GM23338 (cell line): ENCODE measurements around the gene AGRN. TPM values are rescaled to one million over a fixed set of nuclear protein-coding genes. Genes with fewer than 3 reads are reported as not detected.
A peak's percentile ranks its signal among the peaks of the same experiment; 100 is the strongest.

Experiments
- ATAC-seq: fragments of 200-7000 bp; cut with Tn5 transposase; 3 replicates; pipeline ENCODE4 v1.9.1; 2020
- DNase-seq: peaks from one replicate; pipeline ENCODE4 v3.0.0-alpha.2; 2015; ENCODE audit warnings: low spot score
- H2AFZ ChIP-seq: fragments of 200-600 bp; sonication (generic); 2 replicates; pipeline ENCODE4 v1.8.0; 2016; ENCODE audit warnings: antibody characterized with exemption, mild to moderate bottlenecking, moderate library complexity
- H3F3A ChIP-seq: fragments of 200-600 bp; sonication (generic); replicated peaks from 2 replicates; pipeline ENCODE4 v1.8.0; 2017; ENCODE audit warnings: antibody characterized with exemption, mixed run types, low read depth
- H3K27ac ChIP-seq: fragments of 200-600 bp; sonication (generic); 2 replicates; pipeline ENCODE4 v1.6.1; 2016; ENCODE audit warnings: low read depth
- H3K27me3 ChIP-seq: fragments of 200-600 bp; sonication (generic); 2 replicates; pipeline ENCODE4 v1.8.0; 2016; ENCODE audit warnings: mild to moderate bottlenecking, mixed run types, moderate library complexity; ENCODE audit not compliant: insufficient read depth
- H3K36me3 ChIP-seq: fragments of 200-600 bp; sonication (generic); 2 replicates; pipeline ENCODE4 v1.8.0; 2016; ENCODE audit warnings: mild to moderate bottlenecking; ENCODE audit not compliant: insufficient read depth
- H3K4me1 ChIP-seq: fragments of 200-600 bp; sonication (generic); 2 replicates; pipeline ENCODE4 v1.8.0; 2016; ENCODE audit warnings: mild to moderate bottlenecking, moderate library complexity; ENCODE audit not compliant: insufficient read depth
- H3K4me2 ChIP-seq: fragments of 200-600 bp; sonication (generic); 2 replicates; pipeline ENCODE4 v1.7.1; 2017; ENCODE audit warnings: mixed run types
- H3K4me3 ChIP-seq: fragments of 200-600 bp; sonication (generic); 2 replicates; pipeline ENCODE4 v1.6.1; 2016; ENCODE audit warnings: mixed run types
- H3K79me2 ChIP-seq: fragments of 200-600 bp; sonication (generic); replicated peaks from 2 replicates; pipeline ENCODE4 v1.8.0; 2017; ENCODE audit warnings: mild to moderate bottlenecking; ENCODE audit not compliant: insufficient read depth
- H3K9me2 ChIP-seq: fragments of 200-600 bp; sonication (generic); 2 replicates; pipeline ENCODE4 v1.8.0; 2017; ENCODE audit not compliant: insufficient read depth
- H4K20me1 ChIP-seq: fragments of 200-600 bp; sonication (generic); replicated peaks from 2 replicates; pipeline ENCODE4 v1.8.0; 2017; ENCODE audit warnings: mild to moderate bottlenecking; ENCODE audit not compliant: insufficient read depth
- H3K27ac Mint-ChIP-seq: 2 replicates; pipeline ENCODE4 v1.8.0; 2020; ENCODE audit warnings: inconsistent platforms, mild to moderate bottlenecking, moderate library complexity, mixed read lengths
- H3K27me3 Mint-ChIP-seq: 3 replicates; pipeline ENCODE4 v1.8.0; 2022; ENCODE audit warnings: low read depth, mild to moderate bottlenecking, moderate library complexity, mixed read lengths, inconsistent platforms; ENCODE audit not compliant: insufficient read depth, poor library complexity
- H3K36me3 Mint-ChIP-seq: 3 replicates; pipeline ENCODE4 v1.8.0; 2021; ENCODE audit warnings: low read depth, mild to moderate bottlenecking, inconsistent platforms, moderate library complexity, mixed read lengths
- H3K4me1 Mint-ChIP-seq: 3 replicates; pipeline ENCODE4 v1.8.0; 2020; ENCODE audit warnings: mild to moderate bottlenecking, inconsistent platforms, mixed read lengths
- H3K4me3 Mint-ChIP-seq: 3 replicates; pipeline ENCODE4 v1.8.0; 2021; ENCODE audit warnings: moderate library complexity, mild to moderate bottlenecking, inconsistent platforms, mixed read lengths
- H3K9me3 Mint-ChIP-seq: 3 replicates; pipeline ENCODE4 v1.8.0; 2020; ENCODE audit warnings: moderate library complexity, mild to moderate bottlenecking, inconsistent platforms, mixed read lengths
- CREB1 ChIP-seq: fragments of 250-450 bp; sonication (Bioruptor Pico); IDR thresholded peaks from 2 replicates; pipeline ENCODE4 v1.5.0; 2020; ENCODE audit warnings: low read depth, mild to moderate bottlenecking, moderate library complexity
- CTCF ChIP-seq, 2 experiments: fragments of 200-600 bp in 1 of 2; sonication (generic) in 1 of 2; conservative IDR thresholded peaks; 2 replicates each; pipeline versions ENCODE4 v1.5.1 to v1.6.1; 2016 to 2017; ENCODE audit warnings: antibody characterized with exemption in 2 of 2, low read depth in 2 of 2, mild to moderate bottlenecking in 2 of 2, moderate library complexity in 1 of 2
- ETS1 ChIP-seq: IDR thresholded peaks from 2 replicates; pipeline ENCODE4 v1.6.1; 2016; ENCODE audit warnings: antibody characterized with exemption
- EZH2phosphoT487 ChIP-seq: fragments of 200-600 bp; sonication (generic); IDR thresholded peaks from one replicate; pipeline ENCODE4 v1.8.1; 2018; ENCODE audit warnings: antibody characterized with exemption; ENCODE audit not compliant: unreplicated experiment
- NANOG ChIP-seq: IDR thresholded peaks from 2 replicates; pipeline ENCODE4 v1.6.1; 2016; ENCODE audit warnings: antibody characterized with exemption, borderline replicate concordance
- POLR2AphosphoS5 ChIP-seq: IDR thresholded peaks from 2 replicates; pipeline ENCODE4 v1.6.1; 2016; ENCODE audit warnings: antibody characterized with exemption, low read depth
- REST ChIP-seq: IDR thresholded peaks from one replicate; pipeline ENCODE4 v1.6.1; 2018; ENCODE audit warnings: antibody characterized with exemption; ENCODE audit not compliant: unreplicated experiment
- STAT1 ChIP-seq: IDR thresholded peaks from one replicate; pipeline ENCODE4 v1.6.1; 2016; ENCODE audit warnings: antibody characterized with exemption; ENCODE audit not compliant: unreplicated experiment
- ZNF114 ChIP-seq: fragments of 250-450 bp; sonication (Bioruptor Pico); IDR thresholded peaks from 2 replicates; pipeline ENCODE4 v1.5.0; 2020; ENCODE audit warnings: mild to moderate bottlenecking, moderate library complexity
- polyA plus RNA-seq: library from polyadenylated mRNA; unstranded; fragments of >200 nt; fragmentation: Nextera tagmentation; extraction: Ambion mirVana; gene quantifications from 2 replicates; pipeline ENCODE4 v1.2.1, GENCODE V29; 2016
- total RNA-seq: library from RNA; depleted of rRNA; stranded (reverse); fragments of >200 nt; shearing (Covaris generic); gene quantifications from 2 replicates; pipeline ENCODE4 v1.2.3, GENCODE V29; 2014

Gene AGRN
- total and polyA plus RNA-seq, 2 experiments from 2014 or later: 12.3 to 185 TPM

GRCh38 chr1:1000357-1001056, 19.4 kb upstream of the AGRN start:
- H3K27ac Mint-ChIP-seq: no peak overlapping the region
- peak; percentile 73 for DNase-seq
- H3K36me3 ChIP-seq: no peaks in the 10 kb centered on the region
- peaks cover 16% of the 10 kb centered on the region for H3K4me1 ChIP-seq
- TF ChIP-seq CREB1 (CRISPR knock-in tag): peak; percentile 100
- TF ChIP-seq POLR2AphosphoS5: peak; percentile 56
- TF ChIP-seq CTCF (conservative IDR thresholded peaks at IDR 0.05; ENCODE audit: low read depth in 2 of 2): no peak
- TF ChIP-seq STAT1: no peak
- no peak for TF ChIP-seq NANOG
- no peak for TF ChIP-seq REST
- TF ChIP-seq ZNF114: no peak
- TF ChIP-seq EZH2phosphoT487: no peak
- no peak for TF ChIP-seq ETS1
- peaks cover 73% of the 10 kb centered on the region for H3K27me3 Mint-ChIP-seq
- peaks cover 16% of the 10 kb centered on the region for H3K4me1 Mint-ChIP-seq
- peak overlapping the region; percentile 71 for H3K4me3 Mint-ChIP-seq
- H3K9me2 ChIP-seq: no peaks in the 10 kb centered on the region
- H3F3A ChIP-seq: peaks cover 6% of the 10 kb centered on the region; the same call in 1 of the 2 replicates
- peak; percentile 21 for ATAC-seq
- H3K79me2 ChIP-seq: no peaks in the 10 kb centered on the region
- H3K27ac ChIP-seq: no peak overlapping the region
- no peak overlapping the region for H2AFZ ChIP-seq
- H4K20me1 ChIP-seq: no peaks in the 10 kb centered on the region
- H3K9me3 Mint-ChIP-seq: peaks cover 2% of the 10 kb centered on the region; the same call in 1 of the 3 replicates
- H3K27me3 ChIP-seq: peaks cover 91% of the 10 kb centered on the region
- peak overlapping the region; percentile 71 for H3K4me3 ChIP-seq
- peak overlapping the region; percentile 88 for H3K4me2 ChIP-seq
- no peaks in the 10 kb centered on the region; the same call in 2 of the 3 replicates for H3K36me3 Mint-ChIP-seq
